ENCODE results near the gene BAMBI.
"Not testable (repeated sequence)": the region's sequence is repeated elsewhere in the genome, so short reads cannot be mapped to it uniquely, and the experiment has no call there.

The BAMBI gene, protein sequence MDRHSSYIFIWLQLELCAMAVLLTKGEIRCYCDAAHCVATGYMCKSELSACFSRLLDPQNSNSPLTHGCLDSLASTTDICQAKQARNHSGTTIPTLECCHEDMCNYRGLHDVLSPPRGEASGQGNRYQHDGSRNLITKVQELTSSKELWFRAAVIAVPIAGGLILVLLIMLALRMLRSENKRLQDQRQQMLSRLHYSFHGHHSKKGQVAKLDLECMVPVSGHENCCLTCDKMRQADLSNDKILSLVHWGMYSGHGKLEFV

DNA sequence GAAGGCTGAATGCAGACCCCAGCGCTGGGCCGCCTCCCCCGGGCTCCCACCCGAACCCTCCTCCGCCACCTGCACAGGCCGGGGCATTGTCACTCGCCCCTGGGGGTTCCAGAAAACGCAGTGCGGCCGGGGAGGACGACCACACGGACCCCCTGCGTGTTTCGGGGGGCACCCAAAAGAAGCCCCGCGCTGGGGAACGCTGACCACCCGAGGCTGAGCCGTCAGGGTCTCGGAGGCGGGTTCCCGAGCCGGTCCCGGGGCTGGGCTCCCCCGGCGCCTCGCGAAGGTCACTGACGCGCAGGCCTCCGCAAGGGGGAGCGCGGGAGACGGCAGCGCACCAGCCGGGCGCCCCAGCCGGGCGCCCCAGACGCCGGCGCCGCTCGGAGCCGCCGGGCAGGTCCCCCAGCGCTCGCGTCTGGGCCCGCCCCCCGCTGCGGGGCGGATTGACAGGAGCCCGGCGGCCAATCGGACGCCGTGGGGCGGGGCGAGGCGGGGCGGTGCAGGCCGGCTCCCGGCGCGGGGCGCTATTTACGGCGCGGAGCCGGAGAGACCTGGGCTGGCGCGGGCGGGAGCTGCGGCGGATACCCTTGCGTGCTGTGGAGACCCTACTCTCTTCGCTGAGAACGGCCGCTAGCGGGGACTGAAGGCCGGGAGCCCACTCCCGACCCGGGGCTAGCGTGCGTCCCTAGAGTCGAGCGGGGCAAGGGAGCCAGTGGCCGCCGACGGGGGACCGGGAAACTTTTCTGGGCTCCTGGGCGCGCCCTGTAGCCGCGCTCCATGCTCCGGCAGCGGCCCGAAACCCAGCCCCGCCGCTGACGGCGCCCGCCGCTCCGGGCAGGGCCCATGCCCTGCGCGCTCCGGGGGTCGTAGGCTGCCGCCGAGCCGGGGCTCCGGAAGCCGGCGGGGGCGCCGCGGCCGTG lies at the start of gene BAMBI:
Gene BAMBI (plus strand): TSS at position 554 of the 920 bp plus-strand sequence. CDS start 377 bp downstream, outside the sequence.
- DNase-seq (ENCODE audit: low read depth in 3 of 3) = peak; percentile 72 to 89 (median 80)

GRCh38 chr10:28628184-28628893 lies 49.0 kb upstream of the BAMBI start:
- peak; percentile 33 to 73 (median 37) for DNase-seq (ENCODE audit: low read depth in 3 of 3)

GRCh38 chr10:28631896-28632583 lies 45.3 kb upstream of the BAMBI start:
- no peak for DNase-seq (ENCODE audit: low read depth in 3 of 3)

- DNase-seq (ENCODE audit: low read depth in 3 of 3) = no peak
Measured at GRCh38 chr10:28632584-28632945, 44.8 kb upstream of the BAMBI start.

- DNase-seq (ENCODE audit: low read depth in 3 of 3) = no peak
Measured at GRCh38 chr10:28633750-28634149, 43.6 kb upstream of the BAMBI start.

DNA sequence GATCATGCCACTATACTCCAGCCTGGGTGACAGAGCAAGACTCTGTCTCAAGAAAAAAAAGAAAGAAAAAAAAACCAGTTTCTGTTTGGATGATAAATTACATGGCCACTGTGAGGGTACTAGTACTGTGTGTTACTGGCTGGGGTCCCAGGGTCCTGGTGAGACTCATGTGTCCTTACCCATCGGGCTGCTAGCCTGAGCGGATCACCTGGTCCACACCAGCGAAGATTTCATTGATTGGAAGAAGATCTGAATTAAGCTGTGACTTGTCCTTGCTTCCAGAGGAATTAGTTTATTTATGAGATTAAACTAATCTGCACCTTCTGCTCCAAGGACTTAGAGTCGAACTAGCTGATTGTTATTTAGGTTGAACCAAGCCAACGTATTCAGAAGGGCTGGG lies 40.0 kb upstream of the BAMBI start:
- DNase-seq (ENCODE audit: low read depth in 3 of 3) = no peak

GRCh38 chr10:28638392-28638791 lies 38.9 kb upstream of the BAMBI start:
- no peak for DNase-seq (ENCODE audit: low read depth in 3 of 3)

DNA sequence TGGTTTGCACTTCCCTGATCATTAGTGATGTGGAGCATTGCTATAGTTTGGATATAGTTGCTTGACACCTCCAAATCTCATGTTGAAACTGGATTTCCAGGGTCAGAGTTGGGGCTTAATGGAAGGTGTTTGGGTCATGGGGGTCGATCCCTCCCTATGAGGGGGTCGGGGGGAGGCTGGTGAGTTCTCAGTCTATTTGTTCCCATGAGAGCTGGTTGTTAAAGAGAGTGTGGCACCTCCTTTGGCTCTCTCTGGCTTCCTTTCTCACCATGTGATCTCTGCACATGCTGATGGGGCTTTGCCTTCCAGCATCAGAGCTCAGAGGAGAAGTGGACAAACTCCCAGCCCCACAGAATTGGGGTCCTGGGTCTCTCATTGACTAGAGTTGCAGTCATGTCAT lies 36.8 kb upstream of the BAMBI start:
- DNase-seq (ENCODE audit: low read depth in 3 of 3) = no peak

DNA sequence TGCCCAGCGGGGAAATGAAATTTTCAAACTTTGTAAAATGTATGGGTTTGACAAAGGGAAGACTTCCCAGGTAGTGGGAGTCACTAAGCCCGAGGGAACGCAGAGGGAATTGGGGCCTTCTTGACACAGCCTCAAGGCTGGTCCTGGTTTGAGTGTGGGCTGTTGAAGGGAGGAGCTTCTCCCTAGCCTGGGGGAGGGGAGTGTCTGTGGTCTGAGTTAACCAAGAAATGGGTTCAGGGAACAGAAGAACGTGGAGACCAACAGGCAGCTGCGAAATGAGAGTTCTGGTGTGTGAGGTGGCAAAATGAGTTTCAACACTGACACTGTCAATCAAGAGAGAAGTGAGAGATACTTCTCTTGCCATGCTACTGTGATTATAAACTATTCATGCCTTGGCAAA lies 32.7 kb upstream of the BAMBI start:
- DNase-seq (ENCODE audit: low read depth in 3 of 3) = no peak

DNA sequence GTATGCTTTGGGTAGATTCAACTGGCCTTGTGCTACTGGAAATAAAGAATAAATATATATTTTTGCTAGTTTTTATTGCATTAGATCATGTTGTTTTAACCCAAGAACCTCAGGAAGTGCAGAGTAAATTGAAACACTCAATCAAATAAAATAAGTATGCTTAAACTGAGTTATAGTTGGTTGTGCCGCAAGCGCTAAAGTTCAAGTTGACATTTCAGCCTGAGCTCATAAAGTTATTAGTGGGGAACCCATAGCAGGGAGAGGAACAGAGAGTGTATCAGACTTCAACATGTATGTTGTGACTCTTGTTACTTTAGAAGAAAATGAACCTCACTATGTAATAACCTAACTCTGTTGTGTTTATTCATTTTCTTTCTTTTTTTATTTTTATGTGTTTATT lies 25.2 kb upstream of the BAMBI start:
- no peak for DNase-seq (ENCODE audit: low read depth in 3 of 3)

DNA sequence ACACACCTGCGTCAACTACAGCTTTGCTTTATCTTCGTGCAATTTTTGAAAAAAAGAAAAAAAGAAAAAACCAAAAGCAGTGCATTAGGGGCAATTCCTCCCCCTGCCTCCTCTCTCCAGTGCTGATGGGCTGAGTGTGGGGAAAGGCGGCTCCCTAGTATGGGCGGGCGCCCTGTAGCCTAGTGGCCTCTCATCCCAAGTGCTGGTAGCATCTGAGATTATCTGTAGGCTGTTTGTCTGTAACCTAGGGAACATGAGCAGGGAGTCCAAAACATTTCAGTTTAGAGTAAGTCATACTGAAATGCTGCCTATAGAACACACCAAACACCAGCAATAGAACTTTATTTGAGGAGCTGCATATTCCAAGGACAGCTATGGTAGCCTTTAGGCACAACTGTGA lies 24.6 kb upstream of the BAMBI start:
- no peak for DNase-seq (ENCODE audit: low read depth in 3 of 3)

GRCh38 chr10:28658824-28659223 lies 18.5 kb upstream of the BAMBI start:
- not testable (repeated sequence) for DNase-seq (ENCODE audit: low read depth in 3 of 3)

DNA sequence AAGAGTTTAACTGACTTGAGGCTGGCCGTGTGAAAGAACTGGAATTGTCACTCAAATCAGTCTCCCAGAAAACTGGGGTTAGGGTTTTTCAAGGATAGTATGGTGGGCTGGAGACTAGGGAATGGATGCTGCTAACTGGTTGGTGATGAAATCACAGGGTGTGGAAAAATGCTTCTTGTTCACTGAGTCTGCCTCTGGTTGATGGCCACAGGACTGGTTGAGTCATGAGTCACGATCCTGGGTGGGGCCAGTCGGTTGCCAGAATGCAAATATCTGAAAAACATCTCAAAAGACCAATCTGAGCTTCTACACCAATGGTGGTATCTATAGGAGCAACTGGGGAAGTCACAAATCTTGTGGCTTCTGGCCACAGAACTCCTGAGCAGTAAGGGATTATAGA lies 16.3 kb upstream of the BAMBI start:
- no peak for DNase-seq (ENCODE audit: low read depth in 3 of 3)

- DNase-seq (ENCODE audit: low read depth in 3 of 3) = peak; percentile 41 to 59 (median 55)
Measured at GRCh38 chr10:28663576-28664368, 13.5 kb upstream of the BAMBI start.

DNA sequence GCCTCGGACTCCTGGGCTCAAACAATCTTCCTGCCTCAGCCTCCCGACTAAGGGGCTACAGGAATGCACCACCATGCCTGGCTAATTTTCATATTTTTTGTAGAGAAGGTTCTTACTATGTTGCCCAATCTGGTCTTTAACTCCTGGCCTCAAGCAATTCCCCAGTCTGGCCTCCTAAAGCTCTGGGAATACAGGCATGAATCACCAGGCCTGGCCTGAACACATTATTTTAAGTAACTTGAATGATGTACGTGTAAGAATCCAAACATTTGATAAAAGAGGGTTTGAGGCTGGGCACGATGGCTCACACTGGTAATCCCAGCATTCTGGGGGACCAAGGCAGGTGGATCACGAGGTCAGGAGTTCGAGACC lies 13.0 kb upstream of the BAMBI start:
- no peak for DNase-seq (ENCODE audit: low read depth in 3 of 3)

- DNase-seq (ENCODE audit: low read depth in 3 of 3) = no peak
Measured at GRCh38 chr10:28666751-28667467, 10.4 kb upstream of the BAMBI start.

- peak in 2 of 3 experiments; percentile 21 to 61 for DNase-seq (ENCODE audit: low read depth in 3 of 3)
Measured at GRCh38 chr10:28668363-28669226, 8.7 kb upstream of the BAMBI start.

GRCh38 chr10:28669227-28670173 lies 7.8 kb upstream of the BAMBI start:
- DNase-seq (ENCODE audit: low read depth in 3 of 3) = no peak
